Measurements from ENCODE around the gene MRRF.

Gene MRRF

GRCh38 chr9:122339579-122339978 lies 74.9 kb downstream of the MRRF start:
- no peak overlapping the region for H3K4ac ChIP-seq (ENCODE audit: low read depth in 1 of 2, low read length in 2 of 2)
- WGBS, result 72% methylated on average over 5 of the region's 5 CpGs

GRCh38 chr9:122340161-122340560 lies 75.5 kb downstream of the MRRF start:
- no peak overlapping the region for H3K27ac ChIP-seq (ENCODE audit: low read length, poor library complexity, severe bottlenecking)
- no peaks in the 10 kb centered on the region for H3K36me3 ChIP-seq (ENCODE audit: control insufficient read depth in 1 of 2, insufficient read depth in 2 of 2, low read depth in 1 of 2, low read length in 2 of 2)
- H4K91ac ChIP-seq (ENCODE audit: low read length), result no peak overlapping the region
- H3K27me3 ChIP-seq (ENCODE audit: control insufficient read depth in 1 of 2, insufficient read depth in 1 of 2, low read length in 2 of 2), result peaks cover 31 to 34% of the 10 kb centered on the region in 2 experiments
- no peak overlapping the region for H3K18ac ChIP-seq (ENCODE audit: low read depth in 1 of 2, low read length in 2 of 2)
- no peaks in the 10 kb centered on the region for H3K9me3 ChIP-seq (ENCODE audit: control insufficient read depth, low read length)
- H3K14ac ChIP-seq (ENCODE audit: low read length in 2 of 2), result no peak overlapping the region
- WGBS, result 83% methylated on average over 6 of the region's 6 CpGs
- H2BK120ac ChIP-seq (ENCODE audit: low read depth, low read length), result no peak overlapping the region
- H2BK5ac ChIP-seq (ENCODE audit: low read depth, low read length, poor library complexity, severe bottlenecking), result no peak overlapping the region
- H3K4ac ChIP-seq (ENCODE audit: low read depth in 1 of 2, low read length in 2 of 2), result no peak overlapping the region
- no peaks in the 10 kb centered on the region for H3K79me1 ChIP-seq (replicated peaks; ENCODE audit: low read length, poor library complexity, severe bottlenecking)
- H3K23ac ChIP-seq (ENCODE audit: low read length in 2 of 2), result no peak overlapping the region
- no peak overlapping the region for H3K9ac ChIP-seq (ENCODE audit: low read length)
- H2BK15ac ChIP-seq (ENCODE audit: low read depth, poor library complexity, severe bottlenecking), result no peak overlapping the region
- H2AK5ac ChIP-seq (ENCODE audit: low read length, severe bottlenecking), result no peak overlapping the region
- H3K4me1 ChIP-seq (ENCODE audit: control insufficient read depth, insufficient read depth, low read depth, low read length), result no peaks in the 10 kb centered on the region
- no peak overlapping the region for H2BK12ac ChIP-seq (ENCODE audit: low read length in 2 of 2)
- H4K8ac ChIP-seq (ENCODE audit: low read length), result no peak overlapping the region
- DNase-seq, result no peak
- H3K4me3 ChIP-seq (ENCODE audit: insufficient read depth in 1 of 2, low read depth in 1 of 2, low read length in 2 of 2), result no peak overlapping the region
- no peak overlapping the region for H3K4me2 ChIP-seq (ENCODE audit: low read length, poor library complexity, severe bottlenecking)
- no peak overlapping the region for H2AFZ ChIP-seq (ENCODE audit: low read depth, low read length)

More at GRCh38 chr9:122339579-122339978, 74.9 kb downstream of the MRRF start:
- no peak for DNase-seq
- Histone ChIP-seq H4K8ac (ENCODE audit: low read length) (no peak overlapping the region), H3K14ac (ENCODE audit: low read length in 2 of 2) (no peak overlapping the region), H4K91ac (ENCODE audit: low read length) (no peak overlapping the region), H3K4me1 (ENCODE audit: control insufficient read depth, insufficient read depth, low read depth, low read length) (no peaks in the 10 kb centered on the region), H3K9me3 (ENCODE audit: control insufficient read depth, low read length) (no peaks in the 10 kb centered on the region), H3K36me3 (ENCODE audit: control insufficient read depth in 1 of 2, insufficient read depth in 2 of 2, low read depth in 1 of 2, low read length in 2 of 2) (no peaks in the 10 kb centered on the region), H3K27ac (ENCODE audit: low read length, poor library complexity, severe bottlenecking) (no peak overlapping the region), H3K9ac (ENCODE audit: low read length) (no peak overlapping the region), H3K27me3 (ENCODE audit: control insufficient read depth in 1 of 2, insufficient read depth in 1 of 2, low read length in 2 of 2) (peaks cover 31 to 34% of the 10 kb centered on the region in 2 experiments), H2BK120ac (ENCODE audit: low read depth, low read length) (no peak overlapping the region), H2BK12ac (ENCODE audit: low read length in 2 of 2) (no peak overlapping the region), H2AFZ (ENCODE audit: low read depth, low read length) (no peak overlapping the region), H2BK5ac (ENCODE audit: low read depth, low read length, poor library complexity, severe bottlenecking) (no peak overlapping the region), H3K79me1 (replicated peaks; ENCODE audit: low read length, poor library complexity, severe bottlenecking) (no peaks in the 10 kb centered on the region), H3K18ac (ENCODE audit: low read depth in 1 of 2, low read length in 2 of 2) (peak overlapping the region in 1 of 2 experiments; percentile 21), H3K23ac (ENCODE audit: low read length in 2 of 2) (peak overlapping the region in 1 of 2 experiments; percentile 36), H2AK5ac (ENCODE audit: low read length, severe bottlenecking) (no peak overlapping the region), H3K4me2 (ENCODE audit: low read length, poor library complexity, severe bottlenecking) (no peak overlapping the region), H2BK15ac (ENCODE audit: low read depth, poor library complexity, severe bottlenecking) (no peak overlapping the region), H3K4me3 (ENCODE audit: insufficient read depth in 1 of 2, low read depth in 1 of 2, low read length in 2 of 2) (no peak overlapping the region)

GRCh38 chr9:122342323-122343050 lies 77.8 kb downstream of the MRRF start:
- Histone ChIP-seq H2AFZ (ENCODE audit: low read depth, low read length) (no peak overlapping the region), H4K91ac (ENCODE audit: low read length) (no peak overlapping the region), H2BK120ac (ENCODE audit: low read depth, low read length) (no peak overlapping the region), H2BK15ac (ENCODE audit: low read depth, poor library complexity, severe bottlenecking) (no peak overlapping the region), H3K4ac (ENCODE audit: low read depth in 1 of 2, low read length in 2 of 2) (no peak overlapping the region), H3K23ac (ENCODE audit: low read length in 2 of 2) (no peak overlapping the region), H3K27me3 (ENCODE audit: control insufficient read depth in 1 of 2, insufficient read depth in 1 of 2, low read length in 2 of 2) (peaks cover 15 to 23% of the 10 kb centered on the region in 2 experiments), H3K9ac (ENCODE audit: low read length) (no peak overlapping the region), H3K27ac (ENCODE audit: low read length, poor library complexity, severe bottlenecking) (no peak overlapping the region), H3K4me1 (ENCODE audit: control insufficient read depth, insufficient read depth, low read depth, low read length) (peaks cover 6% of the 10 kb centered on the region), H2BK12ac (ENCODE audit: low read length in 2 of 2) (no peak overlapping the region), H3K4me3 (ENCODE audit: insufficient read depth in 1 of 2, low read depth in 1 of 2, low read length in 2 of 2) (no peak overlapping the region), H3K14ac (ENCODE audit: low read length in 2 of 2) (no peak overlapping the region), H3K9me3 (ENCODE audit: control insufficient read depth, low read length) (no peaks in the 10 kb centered on the region), H3K79me1 (replicated peaks; ENCODE audit: low read length, poor library complexity, severe bottlenecking) (no peaks in the 10 kb centered on the region), H3K4me2 (ENCODE audit: low read length, poor library complexity, severe bottlenecking) (no peak overlapping the region), H3K36me3 (ENCODE audit: control insufficient read depth in 1 of 2, insufficient read depth in 2 of 2, low read depth in 1 of 2, low read length in 2 of 2) (no peaks in the 10 kb centered on the region), H4K8ac (ENCODE audit: low read length) (no peak overlapping the region), H2AK5ac (ENCODE audit: low read length, severe bottlenecking) (no peak overlapping the region), H3K18ac (ENCODE audit: low read depth in 1 of 2, low read length in 2 of 2) (no peak overlapping the region), H2BK5ac (ENCODE audit: low read depth, low read length, poor library complexity, severe bottlenecking) (no peak overlapping the region)
- DNase-seq, result no peak
- 88% methylated on average over 15 of the region's 15 CpGs for WGBS

- Histone ChIP-seq H4K8ac (ENCODE audit: low read length) (peak overlapping the region; percentile 21), H2BK15ac (ENCODE audit: low read depth, poor library complexity, severe bottlenecking) (no peak overlapping the region), H2AK5ac (ENCODE audit: low read length, severe bottlenecking) (no peak overlapping the region), H3K9me3 (ENCODE audit: control insufficient read depth, low read length) (no peaks in the 10 kb centered on the region), H3K4me3 (ENCODE audit: insufficient read depth in 1 of 2, low read depth in 1 of 2, low read length in 2 of 2) (peak overlapping the region; percentile 59 to 76), H2BK120ac (ENCODE audit: low read depth, low read length) (peak overlapping the region; percentile 27), H3K4me1 (ENCODE audit: control insufficient read depth, insufficient read depth, low read depth, low read length) (peaks cover 6% of the 10 kb centered on the region), H3K27ac (ENCODE audit: low read length, poor library complexity, severe bottlenecking) (no peak overlapping the region), H2BK12ac (ENCODE audit: low read length in 2 of 2) (peak overlapping the region; percentile 2 to 19), H3K79me1 (replicated peaks; ENCODE audit: low read length, poor library complexity, severe bottlenecking) (no peaks in the 10 kb centered on the region), H2AFZ (ENCODE audit: low read depth, low read length) (peak overlapping the region; percentile 80), H3K18ac (ENCODE audit: low read depth in 1 of 2, low read length in 2 of 2) (peak overlapping the region; percentile 23 to 93), H3K27me3 (ENCODE audit: control insufficient read depth in 1 of 2, insufficient read depth in 1 of 2, low read length in 2 of 2) (peaks cover 4 to 7% of the 10 kb centered on the region in 2 experiments), H2BK5ac (ENCODE audit: low read depth, low read length, poor library complexity, severe bottlenecking) (no peak overlapping the region), H3K9ac (ENCODE audit: low read length) (peak overlapping the region; percentile 81), H3K4me2 (ENCODE audit: low read length, poor library complexity, severe bottlenecking) (peak overlapping the region; percentile 88), H3K4ac (ENCODE audit: low read depth in 1 of 2, low read length in 2 of 2) (peak overlapping the region; percentile 1 to 57), H3K36me3 (ENCODE audit: control insufficient read depth in 1 of 2, insufficient read depth in 2 of 2, low read depth in 1 of 2, low read length in 2 of 2) (no peaks in the 10 kb centered on the region), H3K14ac (ENCODE audit: low read length in 2 of 2) (peak overlapping the region in 1 of 2 experiments; percentile 64), H3K23ac (ENCODE audit: low read length in 2 of 2) (no peak overlapping the region), H4K91ac (ENCODE audit: low read length) (no peak overlapping the region)
- peak; percentile 30 for DNase-seq
- 2% methylated on average over 72 of the region's 90 CpGs for WGBS
These were observed 82.0 kb downstream of the MRRF start for GRCh38 chr9:122346478-122347347.
